Mesothelial cell of epicardium (in vitro differentiated cells): ENCODE results near the gene CROCC. TPM values are rescaled to one million over a fixed set of nuclear protein-coding genes. Genes with fewer than 3 reads are reported as not detected.

Experiments
- DNase-seq, 2 experiments: peaks; one replicate each; pipeline ENCODE4 v3.0.0; 2021; ENCODE audit warnings: low spot score in 2 of 2; ENCODE audit not compliant: unreplicated experiment in 2 of 2
- H3K27ac Mint-ChIP-seq: 2 replicates; pipeline ENCODE4 v1.8.0; 2021; ENCODE audit warnings: mixed read lengths
- H3K27me3 Mint-ChIP-seq: 2 replicates; pipeline ENCODE4 v1.8.0; 2021; ENCODE audit warnings: low read depth, mixed read lengths
- H3K36me3 Mint-ChIP-seq: 2 replicates; pipeline ENCODE4 v1.8.0; 2021; ENCODE audit warnings: mixed read lengths
- H3K4me1 Mint-ChIP-seq: 2 replicates; pipeline ENCODE4 v1.8.0; 2021; ENCODE audit warnings: mixed read lengths
- H3K4me3 Mint-ChIP-seq: 2 replicates; pipeline ENCODE4 v1.8.0; 2021; ENCODE audit warnings: mild to moderate bottlenecking, moderate library complexity, mixed read lengths
- H3K9me3 Mint-ChIP-seq: 2 replicates; pipeline ENCODE4 v1.8.0; 2021; ENCODE audit warnings: mixed read lengths
- CTCF ChIP-seq: fragments of 200-600 bp; sonication (generic); IDR thresholded peaks from one replicate; pipeline ENCODE4 v1.5.0; 2021; ENCODE audit warnings: antibody characterized with exemption; ENCODE audit not compliant: unreplicated experiment
- total RNA-seq: library from RNA; stranded (reverse); gene quantifications from 3 replicates; pipeline ENCODE4 v1.2.1, GENCODE V29; 2021

The CROCC gene
- total RNA-seq, 1 donor from 2014 or later = 86.4 TPM

GRCh38 chr1:17020502-17020901 is 98.8 kb downstream of the CROCC start:
- Mint-ChIP-seq H3K4me1 (peaks cover 7% of the 10 kb centered on the region), H3K27me3 (no peaks in the 10 kb centered on the region), H3K27ac (no peak overlapping the region), H3K4me3 (no peak overlapping the region), H3K9me3 (no peaks in the 10 kb centered on the region), H3K36me3 (peaks cover 31% of the 10 kb centered on the region)
- TF ChIP-seq CTCF = no peak
- DNase-seq = no peak

- H3K27me3 Mint-ChIP-seq = no peaks in the 10 kb centered on the region
- H3K4me3 Mint-ChIP-seq = no peak overlapping the region
- H3K4me1 Mint-ChIP-seq = no peaks in the 10 kb centered on the region
- H3K9me3 Mint-ChIP-seq = no peaks in the 10 kb centered on the region
- DNase-seq = no peak
- peaks cover 30% of the 10 kb centered on the region for H3K36me3 Mint-ChIP-seq
- no peak overlapping the region for H3K27ac Mint-ChIP-seq
- TF ChIP-seq CTCF = no peak
These were observed 100.2 kb downstream of the CROCC start for GRCh38 chr1:17021896-17022295.

Other genes starting within 250 kb of the CROCC start
- gene RNU1-4, start 181.4 kb upstream of the CROCC start, total RNA-seq = 3,774 to 3,945 TPM (median 3,937 TPM) in 3 replicates
- gene RNU1-2, start 26.0 kb upstream of the CROCC start, total RNA-seq = 3,774 to 3,945 TPM (median 3,937 TPM) in 3 replicates
- gene MFAP2, start 58.7 kb downstream of the CROCC start, total RNA-seq = 445 to 466 TPM (median 459 TPM) in 3 replicates
- gene ATP13A2, start 90.0 kb downstream of the CROCC start, total RNA-seq = 54.2 to 57.8 TPM (median 56.9 TPM) in 3 replicates
- gene SDHB, start 132.1 kb downstream of the CROCC start, total RNA-seq = 43.3 to 48.5 TPM (median 46.5 TPM) in 3 replicates
- gene PADI2, start 197.5 kb downstream of the CROCC start, total RNA-seq = 0.49 to 0.62 TPM (median 0.52 TPM) in 3 replicates